DMS153 (cell line): ENCODE measurements around the gene P2RY2.

ENCODE experiments used
- DNase-seq: peaks from one replicate; lab custom pipeline; 2025; lab: John Stamatoyannopoulos, UW

The P2RY2 gene

GRCh38 chr11:73284106-73284505 is 66.0 kb downstream of the P2RY2 start:
- DNase-seq = no peak

- no peak for DNase-seq
Measured at GRCh38 chr11:73285721-73286120, 67.6 kb downstream of the P2RY2 start.
